GM21576 (cell line): ENCODE data around the gene RBM12.

ENCODE experiments used
- ATAC-seq: cut with Tn5 transposase; IDR thresholded peaks from one replicate; pipeline ENCODE4 v1.9.1; 2021; ENCODE audit warnings: mild to moderate bottlenecking, moderate library complexity; ENCODE audit not compliant: unreplicated experiment

The RBM12 gene

DNA sequence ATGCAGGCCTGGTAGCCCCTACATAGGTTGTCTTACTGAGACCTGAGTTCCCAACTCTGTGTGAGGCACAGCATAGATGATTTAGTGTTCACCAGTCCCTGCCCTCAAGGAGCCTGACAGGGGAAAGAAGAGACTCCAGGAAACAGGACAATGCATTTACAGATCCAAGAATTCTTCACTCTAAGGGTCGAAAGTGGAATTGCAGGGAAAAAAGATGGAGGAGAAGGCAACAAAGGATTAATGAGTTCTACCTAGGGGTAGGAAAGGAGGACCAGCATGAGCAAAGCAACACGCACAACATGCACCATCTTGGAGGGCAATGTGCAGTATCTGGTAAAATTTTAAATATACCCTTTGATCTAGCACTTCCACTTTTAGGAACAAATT, 43.1 kb downstream of the RBM12 start:
- ATAC-seq, result no peak

DNA sequence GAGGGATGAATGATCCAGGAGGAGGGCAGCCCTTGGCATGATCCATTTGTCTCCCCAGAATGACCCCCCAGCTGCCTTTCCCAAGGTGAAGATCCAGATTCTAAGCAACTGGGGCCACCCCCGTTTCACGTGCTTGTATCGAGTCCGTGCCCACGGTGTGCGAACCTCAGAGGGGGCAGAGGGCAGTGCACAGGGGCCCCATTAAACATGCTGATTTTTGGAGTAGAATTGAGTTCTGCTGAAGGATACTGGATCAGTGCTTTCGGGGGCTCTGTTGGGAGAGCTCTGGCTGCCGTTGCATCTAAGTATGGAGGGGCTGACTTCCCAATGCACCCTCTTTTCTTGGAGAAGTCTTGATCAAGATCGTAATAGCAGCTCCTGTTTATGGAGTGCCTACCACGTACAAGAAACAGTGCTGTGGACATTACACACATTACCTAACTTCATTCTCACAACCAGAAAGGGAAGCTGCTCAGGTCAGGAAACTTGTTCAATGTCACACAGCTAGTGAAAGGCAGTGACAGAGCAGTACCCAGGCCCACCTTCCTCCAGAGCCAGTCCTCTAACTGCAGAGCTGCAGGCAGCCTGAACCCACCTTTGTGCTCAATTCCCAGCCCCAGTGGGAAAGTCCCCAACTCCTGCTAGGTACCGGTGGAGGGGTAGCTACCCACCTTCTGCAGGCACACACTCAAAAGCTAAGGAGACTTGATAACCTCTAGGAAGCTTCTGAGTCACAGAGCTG, 43.7 kb downstream of the RBM12 start:
- ATAC-seq, result no peak

DNA sequence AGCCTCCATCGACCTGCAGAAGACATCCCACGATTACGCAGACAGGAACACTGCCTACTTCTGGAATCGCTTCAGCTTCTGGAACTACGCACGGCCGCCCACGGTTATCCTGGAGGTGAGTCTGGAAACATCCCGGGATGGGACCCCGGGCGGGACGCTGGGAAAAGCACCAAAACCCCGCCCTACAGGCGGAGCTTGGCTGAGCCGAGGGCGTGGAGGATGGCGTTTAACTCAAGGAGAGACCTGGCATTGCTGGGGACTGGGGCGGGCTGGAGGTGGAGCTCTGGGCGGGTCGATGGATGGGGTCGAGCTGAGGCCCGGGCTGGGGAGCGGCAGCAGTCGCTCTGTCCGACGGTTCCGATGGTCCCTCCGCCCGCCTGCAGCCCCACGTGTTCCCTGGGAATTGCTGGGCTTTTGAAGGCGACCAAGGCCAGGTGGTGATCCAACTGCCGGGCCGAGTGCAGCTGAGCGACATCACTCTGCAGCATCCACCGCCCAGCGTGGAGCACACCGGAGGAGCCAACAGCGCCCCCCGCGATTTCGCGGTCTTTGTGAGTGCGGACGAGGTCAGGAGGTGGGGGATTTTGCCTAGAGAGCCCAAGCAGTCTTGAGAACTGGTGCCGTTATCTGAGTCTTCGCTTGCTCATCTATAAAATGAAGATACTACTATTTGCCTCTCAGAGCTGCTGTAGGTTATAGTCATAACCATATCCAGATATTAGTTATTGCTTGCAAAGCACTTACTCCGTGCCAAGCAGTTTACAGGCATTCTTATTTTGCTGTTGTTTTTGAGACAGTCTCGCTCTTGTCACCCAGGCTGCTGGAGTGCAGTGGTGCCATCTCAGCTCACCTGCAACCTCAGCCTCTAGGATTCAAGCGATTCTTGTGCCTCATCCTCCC, 45.3 kb downstream of the RBM12 start:
- ATAC-seq, result peak; percentile 29

- ATAC-seq, result no peak
These were observed 46.2 kb downstream of the RBM12 start for GRCh38 chr20:35618263-35619131.

GRCh38 chr20:35617397-35618262, 47.1 kb downstream of the RBM12 start:
- ATAC-seq, result no peak

GRCh38 chr20:35616465-35617396, 48.0 kb downstream of the RBM12 start:
- ATAC-seq, result no peak

GRCh38 chr20:35615667-35616464, 48.8 kb downstream of the RBM12 start, which contains the start of gene SPAG4:
Gene SPAG4 (plus strand): TSS chr20:35615829. CDS start chr20:35616004, 175 bp downstream.
- peak; percentile 66 for ATAC-seq

GRCh38 chr20:35611482-35611881, 53.2 kb downstream of the RBM12 start:
- ATAC-seq, result no peak

DNA sequence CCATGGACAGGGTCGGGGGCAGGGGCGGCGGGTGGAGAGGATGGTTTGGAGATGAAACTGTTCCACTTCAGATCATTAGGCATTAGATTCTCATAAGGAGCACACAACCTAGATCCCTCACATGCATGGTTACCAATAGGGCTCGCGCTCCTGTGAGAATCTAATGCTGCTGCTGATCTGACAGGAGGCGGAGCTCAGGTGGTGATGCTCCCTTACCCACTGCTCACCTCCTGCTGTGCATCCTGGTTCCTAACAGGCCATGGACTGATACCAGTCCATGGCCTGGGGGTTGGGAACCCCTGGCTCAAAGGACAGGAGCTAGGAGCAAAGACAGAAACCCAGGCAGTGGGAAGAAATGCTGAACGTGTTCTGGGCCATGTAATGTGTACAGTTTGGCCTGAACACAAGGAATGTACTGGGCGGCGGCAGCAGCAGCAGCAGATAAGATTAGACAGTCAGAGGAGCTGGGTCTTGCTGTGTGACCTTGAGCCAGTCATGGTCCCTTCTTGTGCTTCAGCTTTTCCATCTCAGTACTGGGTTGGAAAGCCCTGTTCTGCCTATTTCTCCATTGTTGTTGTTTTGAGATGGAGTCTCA, 53.8 kb downstream of the RBM12 start:
- no peak for ATAC-seq

DNA sequence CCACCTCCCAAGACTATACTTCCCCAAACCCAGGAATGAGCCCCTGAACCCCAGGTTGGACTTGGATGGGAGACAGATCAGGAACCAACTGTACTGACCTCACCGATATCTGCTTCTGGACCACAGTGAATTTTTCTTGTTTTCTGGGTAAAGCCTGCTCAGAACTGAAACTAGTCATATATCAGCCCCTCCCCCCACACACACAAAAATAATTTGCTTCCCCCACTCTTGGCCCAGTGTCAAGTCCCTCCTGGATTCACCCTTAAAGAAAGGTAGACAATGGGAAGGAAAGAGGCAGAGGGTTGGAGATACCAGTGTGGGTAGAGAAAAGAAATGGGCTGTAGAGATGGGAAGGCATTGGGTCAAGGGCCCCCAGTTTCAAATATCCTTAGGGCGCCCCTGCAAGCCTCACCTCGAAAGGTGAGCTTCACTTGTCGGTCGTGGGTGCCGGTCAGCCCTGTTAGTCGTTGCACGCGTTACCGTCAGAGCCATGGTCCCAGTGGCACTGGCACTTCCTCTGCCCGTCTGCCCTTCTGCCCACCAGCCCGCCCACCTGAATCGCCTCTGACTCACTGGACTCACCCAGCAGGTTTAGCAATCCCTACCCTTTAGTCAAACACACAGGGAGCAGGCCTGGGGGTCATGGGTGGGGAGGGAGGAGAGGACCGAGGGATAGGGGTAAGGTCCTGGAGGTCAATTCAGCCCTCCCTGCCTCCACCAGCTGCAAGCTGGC, 57.5 kb downstream of the RBM12 start:
- ATAC-seq, result no peak

DNA sequence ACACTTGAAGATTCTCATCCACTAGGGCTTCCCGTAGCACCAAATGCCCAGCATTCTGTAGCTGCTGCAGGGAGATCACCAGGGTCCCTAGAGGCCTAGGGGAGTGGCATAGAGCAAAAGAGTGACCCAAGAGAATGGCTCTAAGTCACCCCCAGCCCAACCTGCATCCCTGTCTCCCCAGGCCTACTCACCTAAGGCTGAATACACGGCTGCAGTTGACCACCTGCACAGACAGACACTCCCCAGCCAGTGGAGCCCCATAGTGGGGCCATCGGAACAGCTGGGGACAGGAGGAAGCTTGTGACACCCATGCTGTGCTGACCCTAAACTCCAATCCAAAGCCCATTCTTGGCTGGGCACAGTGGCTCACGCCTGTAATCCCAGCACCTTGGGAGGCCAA, 58.6 kb downstream of the RBM12 start:
- no peak for ATAC-seq

DNA sequence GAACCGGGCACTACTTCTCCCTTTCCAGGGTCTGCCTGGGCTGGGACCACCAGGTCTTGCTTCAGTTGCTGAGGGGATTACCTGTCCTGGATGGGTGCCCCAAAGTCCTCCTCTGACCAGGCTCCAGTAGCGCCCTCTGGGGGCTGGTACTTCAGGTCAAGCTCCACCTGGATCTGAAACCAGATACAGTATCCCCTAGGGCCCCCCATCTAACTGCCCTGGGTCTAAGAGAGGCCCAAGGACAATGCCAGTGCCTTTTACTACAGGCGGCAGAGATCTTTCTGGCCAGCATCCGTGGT, 60.3 kb downstream of the RBM12 start:
- no peak for ATAC-seq

GRCh38 chr20:35603695-35604448, 60.8 kb downstream of the RBM12 start:
- no peak for ATAC-seq

- ATAC-seq, result no peak
These were observed 61.7 kb downstream of the RBM12 start for GRCh38 chr20:35602851-35603495.

- no peak for ATAC-seq
These were observed 62.7 kb downstream of the RBM12 start for GRCh38 chr20:35601990-35602389.
